IPS-11a (cell line): ENCODE data around the gene MIDN.
A peak's percentile ranks its signal among the peaks of the same experiment; 100 is the strongest.

Experiments used
- H3K4me3 ChIP-seq: one replicate; pipeline ENCODE4 v1.5.1; 2013; ENCODE audit warnings: low read depth, low read length, control low read depth

Gene MIDN

GRCh38 chr19:1232652-1233072 lies 15.7 kb upstream of the MIDN start:
- H3K4me3 ChIP-seq, result no peak overlapping the region

- no peak overlapping the region for H3K4me3 ChIP-seq
Observed at GRCh38 chr19:1233115-1233667, 15.2 kb upstream of the MIDN start.

GRCh38 chr19:1234051-1234954 lies 14.1 kb upstream of the MIDN start:
- H3K4me3 ChIP-seq, result no peak overlapping the region

DNA sequence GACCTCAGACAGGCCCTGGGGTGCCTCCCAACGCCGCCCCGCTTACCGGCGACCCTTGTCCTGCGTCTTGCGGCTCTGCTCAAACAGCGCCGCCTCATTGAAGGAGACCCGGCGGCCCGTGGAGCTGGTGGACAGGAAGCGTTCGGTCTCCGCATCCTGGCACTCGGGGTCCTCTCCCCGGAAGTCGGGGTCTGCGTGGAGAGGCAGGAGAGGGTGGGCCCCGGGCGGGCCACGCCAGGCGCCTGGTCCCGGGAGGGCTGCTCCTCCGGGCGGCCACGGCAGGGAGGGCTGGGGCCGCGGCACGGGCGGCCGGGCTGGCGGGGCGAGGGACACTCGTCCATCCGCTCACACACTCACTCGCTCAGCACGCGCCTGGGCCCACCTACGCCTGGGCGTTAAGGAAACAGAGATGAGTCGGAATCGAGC lies 13.4 kb upstream of the MIDN start:
- H3K4me3 ChIP-seq, result no peak overlapping the region

DNA sequence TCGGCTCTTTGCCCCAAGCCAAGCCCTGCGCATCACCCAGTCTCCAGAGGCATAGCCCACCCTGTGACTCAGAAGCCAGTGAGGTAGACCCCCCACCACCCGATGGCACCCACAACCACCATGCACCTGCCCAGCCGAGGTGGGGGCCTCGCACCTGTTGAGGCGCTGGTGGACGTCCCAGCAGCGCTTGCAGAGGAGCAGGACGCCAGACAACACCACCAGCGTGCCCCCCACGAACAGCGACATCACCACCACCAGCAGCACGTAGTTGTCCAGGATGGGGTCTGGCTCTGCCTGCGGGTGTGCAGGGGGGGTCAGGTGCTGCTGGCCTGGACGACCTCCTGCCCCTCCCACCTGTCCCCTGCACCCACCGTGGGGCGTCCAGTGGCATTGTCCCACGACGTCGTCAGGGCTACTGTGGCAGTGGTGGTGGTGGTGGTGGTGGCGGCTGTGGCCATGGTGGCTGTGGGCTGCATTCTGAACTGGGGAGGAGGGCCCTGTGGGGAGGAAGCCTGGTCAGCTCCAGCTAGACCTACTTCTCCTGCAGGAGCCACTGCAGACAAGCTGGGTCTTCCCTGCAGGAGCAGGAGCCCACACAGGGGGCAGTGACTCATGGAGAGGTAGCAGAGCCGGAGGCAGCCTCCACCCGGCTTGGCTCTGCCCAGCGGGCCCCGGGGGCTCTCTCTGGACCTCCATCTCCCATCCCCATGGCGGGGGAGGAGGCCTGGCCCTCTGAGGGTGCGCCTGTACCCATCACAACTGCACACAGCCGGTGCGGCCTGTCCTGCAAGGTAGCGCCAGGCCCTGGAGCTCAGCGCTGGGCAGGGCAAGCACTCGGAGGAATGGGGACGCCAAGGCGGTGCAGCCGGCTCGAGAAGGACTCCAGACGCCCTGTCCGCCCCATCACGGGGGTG lies 12.5 kb upstream of the MIDN start:
- no peak overlapping the region for H3K4me3 ChIP-seq

DNA sequence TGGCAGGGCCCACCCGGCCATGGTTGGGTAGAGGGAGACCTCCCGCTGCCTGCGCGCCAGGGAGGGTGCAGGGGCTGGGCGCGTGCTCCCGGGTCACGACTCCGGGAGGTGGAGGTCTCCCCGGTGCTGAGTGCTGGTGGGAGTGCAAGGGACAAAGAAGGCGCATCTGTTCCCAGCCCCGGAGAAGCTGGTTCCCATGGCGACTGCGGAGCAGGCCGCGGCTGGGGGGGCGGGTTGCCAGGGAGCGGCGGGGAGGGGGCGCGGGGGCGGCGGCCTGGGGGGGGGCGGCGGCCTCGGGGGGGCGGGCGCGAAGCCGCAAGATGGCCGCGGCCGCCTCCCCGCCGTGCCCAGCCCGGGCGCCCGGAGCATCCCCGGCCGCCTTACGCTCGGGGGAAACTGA lies 11.8 kb upstream of the MIDN start:
- H3K4me3 ChIP-seq, result peak overlapping the region; percentile 69

GRCh38 chr19:1237027-1237659 lies 11.2 kb upstream of the MIDN start:
- H3K4me3 ChIP-seq, result peak overlapping the region; percentile 69

DNA sequence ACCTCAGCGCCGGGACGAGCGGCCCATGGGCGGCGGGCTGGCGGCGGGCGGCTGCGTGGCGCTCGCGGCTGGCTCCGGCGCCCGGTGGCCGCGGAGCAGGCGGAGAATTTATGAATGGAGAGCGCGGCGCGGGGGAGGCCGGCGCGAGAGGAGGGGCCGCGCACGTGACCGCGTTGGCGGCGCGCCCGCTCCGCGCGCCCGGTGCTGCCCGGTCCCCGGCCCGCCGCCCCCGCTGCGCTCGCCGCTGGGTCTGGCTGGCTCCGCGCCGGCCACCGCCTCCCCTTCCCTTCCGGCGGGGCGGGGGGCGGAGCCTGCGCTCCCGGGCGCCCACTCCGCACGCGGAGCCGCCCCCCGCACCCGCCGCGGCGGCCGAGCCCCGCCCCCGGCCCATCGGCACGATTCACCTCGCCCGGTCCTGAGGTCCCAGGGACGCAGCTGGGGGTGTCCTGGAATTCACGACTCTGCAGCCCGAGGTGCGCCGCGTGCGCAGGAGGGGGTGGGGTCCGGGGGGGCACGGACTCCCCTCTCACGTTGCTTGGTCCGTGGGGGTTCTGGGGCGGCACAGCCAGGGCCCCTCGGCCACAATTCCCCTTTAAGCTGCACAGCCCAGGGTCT lies 10.5 kb upstream of the MIDN start, which contains the start of gene CBARP:
Gene CBARP (minus strand): TSS at position 252 of the 615 bp plus-strand sequence. CDS start 1,905 bp downstream, outside the sequence.
- peak within 1 kb of the TSS; percentile 69 for H3K4me3 ChIP-seq

DNA sequence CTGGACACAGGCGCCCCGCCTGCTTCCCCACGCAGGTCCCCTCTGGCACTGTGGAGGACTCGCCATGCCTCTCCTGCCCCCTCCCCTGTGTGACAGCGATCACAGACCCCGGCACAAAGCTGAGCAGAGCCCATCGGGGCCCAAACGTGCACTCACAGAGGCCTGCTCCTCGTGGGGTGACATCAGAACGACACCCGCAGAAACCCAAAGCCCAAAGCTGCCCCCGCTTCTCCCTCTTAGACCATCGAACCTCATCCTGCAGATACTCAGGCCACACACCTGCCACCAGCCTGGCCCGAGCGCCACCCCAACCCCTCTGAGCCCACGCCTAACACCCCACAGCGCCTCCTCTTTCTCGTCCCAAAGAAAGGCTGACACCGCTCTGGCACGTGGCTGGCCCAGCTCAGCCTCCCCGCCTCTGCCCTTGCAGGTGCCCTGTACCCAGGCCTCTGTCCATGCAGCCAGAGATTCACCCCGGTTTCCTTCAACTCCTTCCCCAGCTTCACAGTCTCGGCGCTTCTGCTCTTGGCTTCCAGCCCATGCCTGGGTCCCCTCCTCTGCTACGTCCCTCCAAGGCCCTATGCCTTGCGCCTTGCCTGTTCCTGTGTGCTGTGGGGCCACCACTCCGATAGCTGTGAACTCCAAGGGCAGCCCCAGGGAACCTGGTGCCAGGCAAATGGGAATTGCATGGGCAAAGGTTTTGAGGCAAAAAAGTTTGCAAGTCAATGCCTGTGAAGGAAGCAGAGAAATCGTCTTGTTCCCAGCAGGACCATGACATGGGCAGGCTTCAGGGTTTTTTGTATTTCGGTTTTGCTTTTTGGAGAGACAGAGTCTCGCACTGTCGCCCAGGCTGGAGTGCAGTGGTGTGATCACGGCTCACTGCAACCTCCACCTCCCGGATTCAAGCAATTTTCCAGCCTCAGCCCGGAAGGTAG lies 9.7 kb upstream of the MIDN start:
- peak overlapping the region; percentile 27 for H3K4me3 ChIP-seq

DNA sequence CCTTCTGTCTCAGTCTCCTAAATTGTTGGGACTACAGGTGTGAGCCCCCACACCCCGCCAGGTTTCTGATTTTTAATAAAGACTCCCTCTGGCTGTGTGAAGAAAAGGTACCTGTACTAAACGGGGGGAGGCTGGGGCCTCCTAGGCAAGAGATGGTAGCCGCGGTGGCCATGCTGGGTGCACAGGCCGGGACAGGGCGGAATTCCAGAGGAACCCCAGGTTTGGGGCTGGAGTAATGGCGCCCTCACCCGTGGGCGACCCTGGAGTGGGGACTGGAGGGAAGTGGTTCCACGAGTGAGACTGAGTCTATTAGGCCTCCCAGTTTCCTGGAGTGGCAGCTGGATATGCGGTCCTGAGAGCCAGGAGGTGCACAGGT lies 9.0 kb upstream of the MIDN start:
- no peak overlapping the region for H3K4me3 ChIP-seq

GRCh38 chr19:1239796-1240737 lies 8.3 kb upstream of the MIDN start:
- H3K4me3 ChIP-seq, result peak overlapping the region; percentile 45

DNA sequence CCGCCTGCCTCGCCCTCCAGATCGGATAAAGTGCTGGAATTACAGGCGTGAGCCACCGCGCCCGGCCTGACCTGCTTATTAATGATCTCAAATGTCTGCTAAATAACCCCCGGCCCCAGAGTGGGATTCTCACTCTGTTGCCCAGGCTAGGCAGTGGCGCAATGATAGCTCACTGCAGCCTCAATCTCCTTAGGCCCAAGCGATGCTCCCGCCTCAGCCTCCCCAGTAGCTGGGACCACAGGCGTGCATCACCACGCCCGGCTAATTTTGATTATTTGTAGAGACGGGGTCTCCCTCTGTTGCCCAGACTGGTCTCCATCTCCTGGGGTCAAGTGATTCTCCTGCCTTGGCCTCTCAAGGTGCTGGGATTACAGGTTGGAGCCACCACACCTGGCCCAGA lies 7.5 kb upstream of the MIDN start:
- no peak overlapping the region for H3K4me3 ChIP-seq

GRCh38 chr19:1241417-1242095 lies 6.8 kb upstream of the MIDN start, which contains the start of gene ATP5F1D:
ATP5F1D (plus strand) TSS chr19:1241751; CDS start chr19:1241851, 100 bp downstream.
- peak within 1 kb of the TSS; percentile 67 for H3K4me3 ChIP-seq

DNA sequence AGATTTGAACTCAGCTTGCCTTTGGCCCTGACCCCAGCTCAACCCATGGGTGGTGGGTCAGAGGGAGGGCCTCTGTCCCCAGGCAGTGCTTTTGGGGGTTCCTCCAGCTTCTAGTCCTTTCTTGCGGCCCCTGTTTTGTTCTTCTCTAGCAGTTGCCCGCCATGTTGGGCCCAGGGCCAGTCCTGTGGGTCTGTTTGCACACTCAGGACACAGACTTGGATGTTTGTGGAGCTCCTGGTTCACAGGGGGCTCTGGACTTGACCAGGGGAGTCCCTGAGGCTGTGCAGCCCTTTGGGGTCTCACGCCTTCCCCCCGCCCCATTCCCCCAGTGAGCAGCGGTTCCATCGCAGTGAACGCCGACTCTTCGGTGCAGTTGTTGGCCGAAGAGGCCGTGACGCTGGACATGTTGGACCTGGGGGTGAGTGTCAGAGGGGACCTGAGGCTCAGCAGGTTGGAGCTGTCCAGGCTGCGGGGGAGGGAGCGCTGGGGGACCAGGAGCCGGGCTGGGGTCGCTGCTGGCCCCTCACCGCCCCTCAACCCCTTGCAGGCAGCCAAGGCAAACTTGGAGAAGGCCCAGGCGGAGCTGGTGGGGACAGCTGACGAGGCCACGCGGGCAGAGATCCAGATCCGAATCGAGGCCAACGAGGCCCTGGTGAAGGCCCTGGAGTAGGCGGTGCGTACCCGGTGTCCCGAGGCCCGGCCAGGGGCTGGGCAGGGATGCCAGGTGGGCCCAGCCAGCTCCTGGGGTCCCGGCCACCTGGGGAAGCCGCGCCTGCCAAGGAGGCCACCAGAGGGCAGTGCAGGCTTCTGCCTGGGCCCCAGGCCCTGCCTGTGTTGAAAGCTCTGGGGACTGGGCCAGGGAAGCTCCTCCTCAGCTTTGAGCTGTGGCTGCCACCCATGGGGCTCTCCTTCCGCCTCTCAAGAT lies 4.4 kb upstream of the MIDN start:
- no peak overlapping the region for H3K4me3 ChIP-seq

- no peak overlapping the region for H3K4me3 ChIP-seq
Observed at GRCh38 chr19:1244693-1245451, 3.5 kb upstream of the MIDN start.
